Measurements from ENCODE around the gene HCFC2. TPM values are rescaled to one million over a fixed set of nuclear protein-coding genes. Genes with fewer than 3 reads are reported as not detected.

Gene HCFC2
- total and polyA plus RNA-seq, 9 of the 15 experiments (the other 6 are each of a cell fraction or from before 2014, with no cell fraction given) = 1.2 to 6.5 (median 3.8) TPM

DNA sequence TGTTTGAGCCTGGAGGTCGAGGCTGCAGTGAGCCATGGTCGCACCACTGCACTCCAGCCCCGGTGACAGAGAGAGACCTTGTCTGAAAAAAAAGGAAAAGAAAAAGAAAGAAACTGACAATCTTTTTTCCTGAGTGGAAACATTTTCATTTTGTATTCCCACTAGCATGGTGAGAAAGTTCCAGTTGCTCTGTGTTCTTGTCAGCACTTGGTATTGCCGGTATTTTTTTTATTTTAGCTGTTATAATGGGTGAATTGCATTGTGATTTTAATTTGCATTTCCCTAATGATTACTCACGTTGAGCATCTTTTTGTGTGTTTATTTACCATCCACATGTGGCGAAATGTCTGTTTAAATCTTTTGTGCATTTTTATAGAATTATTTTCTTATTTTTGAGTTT is 40.0 kb upstream of the HCFC2 start:
- no peak overlapping the region for H3K4me3 ChIP-seq
- H3K4me2 ChIP-seq (ENCODE audit: insufficient read depth, low read length) = no peak overlapping the region
- DNase-seq (ENCODE audit: extremely low read depth in 1 of 4, low spot score in 3 of 4) (no peak), ATAC-seq (no peak), FAIRE-seq (no peak)
- 6% methylated on average over 6 of the region's 6 CpGs for WGBS (ENCODE audit: insufficient coverage, low coverage, missing lambda C conversion rate)
- no peaks in the 10 kb centered on the region for H4K20me1 ChIP-seq (replicated peaks; ENCODE audit: control insufficient read depth, insufficient read depth, low read length)
- H3K36me3 ChIP-seq (ENCODE audit: control insufficient read depth, insufficient read depth, low read length) = no peaks in the 10 kb centered on the region
- H3K79me2 ChIP-seq (ENCODE audit: control insufficient read depth, insufficient read depth, low read length) = no peaks in the 10 kb centered on the region
- no peaks in the 10 kb centered on the region for H3K9me3 ChIP-seq (replicated peaks; ENCODE audit: control insufficient read depth, insufficient read depth, low read depth, low read length)
- H3K27ac ChIP-seq (ENCODE audit: extremely low read depth, low read depth, low read length) = no peak overlapping the region
- in situ Hi-C loops (cut with MboI) (no loop called here), intact Hi-C loops (cut with micrococcal nuclease) (no loop called here)
- ChIA-PET POLR2A (no interaction called here), CTCF (ENCODE audit: low intra/inter-chr PET ratio) (no interaction called here)
- TF ChIP-seq PML (IDR thresholded peaks at IDR 0.05; ENCODE audit: low read length) (no peak), PHB2 (IDR thresholded peaks at IDR 0.05; ENCODE audit: low read depth) (no peak), ZNF584 (CRISPR knock-in tag; IDR thresholded peaks at IDR 0.05; ENCODE audit: low read depth) (no peak), BRF1 (IDR thresholded peaks at IDR 0.05; ENCODE audit: borderline replicate concordance, extremely low read depth, insufficient read length) (no peak), MAFK (IDR thresholded peaks at IDR 0.05; ENCODE audit: low read length) (no peak), NRF1 (conservative IDR thresholded peaks at IDR 0.05 in 1 of 2, IDR thresholded peaks at IDR 0.05 in 1 of 2) (no peak), RBM25 (IDR thresholded peaks at IDR 0.05; ENCODE audit: low read depth, low read length, severe bottlenecking) (peak; percentile 73)
- TF ChIP-seq, protein P1, sequence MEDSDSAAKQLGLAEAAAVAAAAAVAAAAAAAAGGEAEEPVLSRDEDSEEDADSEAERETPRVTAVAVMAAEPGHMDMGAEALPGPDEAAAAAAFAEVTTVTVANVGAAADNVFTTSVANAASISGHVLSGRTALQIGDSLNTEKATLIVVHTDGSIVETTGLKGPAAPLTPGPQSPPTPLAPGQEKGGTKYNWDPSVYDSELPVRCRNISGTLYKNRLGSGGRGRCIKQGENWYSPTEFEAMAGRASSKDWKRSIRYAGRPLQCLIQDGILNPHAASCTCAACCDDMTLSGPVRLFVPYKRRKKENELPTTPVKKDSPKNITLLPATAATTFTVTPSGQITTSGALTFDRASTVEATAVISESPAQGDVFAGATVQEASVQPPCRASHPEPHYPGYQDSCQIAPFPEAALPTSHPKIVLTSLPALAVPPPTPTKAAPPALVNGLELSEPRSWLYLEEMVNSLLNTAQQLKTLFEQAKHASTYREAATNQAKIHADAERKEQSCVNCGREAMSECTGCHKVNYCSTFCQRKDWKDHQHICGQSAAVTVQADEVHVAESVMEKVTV (CRISPR knock-in tag; IDR thresholded peaks at IDR 0.05) = no peak
- TF ChIP-seq, protein P2, sequence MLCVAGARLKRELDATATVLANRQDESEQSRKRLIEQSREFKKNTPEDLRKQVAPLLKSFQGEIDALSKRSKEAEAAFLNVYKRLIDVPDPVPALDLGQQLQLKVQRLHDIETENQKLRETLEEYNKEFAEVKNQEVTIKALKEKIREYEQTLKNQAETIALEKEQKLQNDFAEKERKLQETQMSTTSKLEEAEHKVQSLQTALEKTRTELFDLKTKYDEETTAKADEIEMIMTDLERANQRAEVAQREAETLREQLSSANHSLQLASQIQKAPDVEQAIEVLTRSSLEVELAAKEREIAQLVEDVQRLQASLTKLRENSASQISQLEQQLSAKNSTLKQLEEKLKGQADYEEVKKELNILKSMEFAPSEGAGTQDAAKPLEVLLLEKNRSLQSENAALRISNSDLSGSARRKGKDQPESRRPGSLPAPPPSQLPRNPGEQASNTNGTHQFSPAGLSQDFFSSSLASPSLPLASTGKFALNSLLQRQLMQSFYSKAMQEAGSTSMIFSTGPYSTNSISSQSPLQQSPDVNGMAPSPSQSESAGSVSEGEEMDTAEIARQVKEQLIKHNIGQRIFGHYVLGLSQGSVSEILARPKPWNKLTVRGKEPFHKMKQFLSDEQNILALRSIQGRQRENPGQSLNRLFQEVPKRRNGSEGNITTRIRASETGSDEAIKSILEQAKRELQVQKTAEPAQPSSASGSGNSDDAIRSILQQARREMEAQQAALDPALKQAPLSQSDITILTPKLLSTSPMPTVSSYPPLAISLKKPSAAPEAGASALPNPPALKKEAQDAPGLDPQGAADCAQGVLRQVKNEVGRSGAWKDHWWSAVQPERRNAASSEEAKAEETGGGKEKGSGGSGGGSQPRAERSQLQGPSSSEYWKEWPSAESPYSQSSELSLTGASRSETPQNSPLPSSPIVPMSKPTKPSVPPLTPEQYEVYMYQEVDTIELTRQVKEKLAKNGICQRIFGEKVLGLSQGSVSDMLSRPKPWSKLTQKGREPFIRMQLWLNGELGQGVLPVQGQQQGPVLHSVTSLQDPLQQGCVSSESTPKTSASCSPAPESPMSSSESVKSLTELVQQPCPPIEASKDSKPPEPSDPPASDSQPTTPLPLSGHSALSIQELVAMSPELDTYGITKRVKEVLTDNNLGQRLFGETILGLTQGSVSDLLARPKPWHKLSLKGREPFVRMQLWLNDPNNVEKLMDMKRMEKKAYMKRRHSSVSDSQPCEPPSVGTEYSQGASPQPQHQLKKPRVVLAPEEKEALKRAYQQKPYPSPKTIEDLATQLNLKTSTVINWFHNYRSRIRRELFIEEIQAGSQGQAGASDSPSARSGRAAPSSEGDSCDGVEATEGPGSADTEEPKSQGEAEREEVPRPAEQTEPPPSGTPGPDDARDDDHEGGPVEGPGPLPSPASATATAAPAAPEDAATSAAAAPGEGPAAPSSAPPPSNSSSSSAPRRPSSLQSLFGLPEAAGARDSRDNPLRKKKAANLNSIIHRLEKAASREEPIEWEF (CRISPR knock-in tag; IDR thresholded peaks at IDR 0.05) = no peak
- H3K4me1 ChIP-seq (replicated peaks in 1 of 2; ENCODE audit: control insufficient read depth in 2 of 2, insufficient read depth in 2 of 2, low read length in 2 of 2) = no peaks in the 10 kb centered on the region
- no TSS peak for BruUV-seq (replicated peaks)
- H3K27me3 ChIP-seq (ENCODE audit: control insufficient read depth in 2 of 2, insufficient read depth in 2 of 2, low read length in 2 of 2) = peaks cover 13 to 19% of the 10 kb centered on the region in 2 experiments; a peak in 4 of 5 replicates
- no peaks in the 10 kb centered on the region for H3K9me1 ChIP-seq (ENCODE audit: control insufficient read depth, insufficient read depth, low read length)
- H2AFZ ChIP-seq (ENCODE audit: low read depth, low read length) = no peak overlapping the region
- no peak overlapping the region for H3K9ac ChIP-seq (ENCODE audit: insufficient read depth in 1 of 2, low read depth in 2 of 2, low read length in 2 of 2)
